ENCODE results near the gene SLC45A2.

Gene SLC45A2

GRCh38 chr5:34007201-34007620 is 22.7 kb upstream of the SLC45A2 start:
- DNase-seq: peak; percentile 10

DNA sequence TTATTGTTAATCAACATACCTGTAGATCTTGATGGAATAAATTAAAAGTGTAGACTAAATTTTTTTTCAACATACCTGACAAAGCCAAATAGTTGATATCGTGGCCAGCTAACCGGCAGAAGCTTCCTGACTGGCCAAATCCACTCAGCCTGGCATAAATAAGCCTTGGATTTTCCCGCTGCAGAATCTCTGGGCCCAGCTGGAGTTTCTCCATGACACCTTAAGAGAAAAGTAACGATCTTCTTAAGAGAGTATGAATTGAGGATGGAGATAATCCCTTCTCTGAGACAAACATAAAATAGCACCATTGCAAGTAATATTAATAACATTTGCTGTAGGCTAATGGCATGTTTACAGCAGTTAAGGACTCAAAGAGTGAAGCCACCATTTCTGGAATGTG is 21.2 kb upstream of the SLC45A2 start:
- no peak for DNase-seq

DNA sequence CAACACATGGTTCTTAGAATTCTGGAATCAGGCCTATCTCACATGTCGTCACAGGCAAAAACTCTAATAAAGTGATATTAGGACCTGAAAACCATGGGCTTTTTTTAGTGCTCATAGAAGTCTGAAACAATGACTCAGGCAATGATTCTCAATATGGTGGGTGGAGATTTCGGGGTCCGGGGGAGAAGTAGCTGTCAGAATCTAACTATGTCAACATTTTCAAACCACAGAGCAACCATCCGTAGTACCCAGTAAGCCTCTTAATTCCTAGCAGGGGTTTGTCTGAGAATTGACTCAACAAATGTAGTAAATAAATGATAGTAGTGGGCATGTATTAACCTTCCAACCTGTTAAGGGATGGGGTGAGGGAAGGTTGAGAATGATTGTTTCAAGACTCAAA is 20.7 kb upstream of the SLC45A2 start:
- DNase-seq: no peak

- no peak for DNase-seq
These were observed 19.4 kb upstream of the SLC45A2 start for GRCh38 chr5:34003941-34004340.

DNA sequence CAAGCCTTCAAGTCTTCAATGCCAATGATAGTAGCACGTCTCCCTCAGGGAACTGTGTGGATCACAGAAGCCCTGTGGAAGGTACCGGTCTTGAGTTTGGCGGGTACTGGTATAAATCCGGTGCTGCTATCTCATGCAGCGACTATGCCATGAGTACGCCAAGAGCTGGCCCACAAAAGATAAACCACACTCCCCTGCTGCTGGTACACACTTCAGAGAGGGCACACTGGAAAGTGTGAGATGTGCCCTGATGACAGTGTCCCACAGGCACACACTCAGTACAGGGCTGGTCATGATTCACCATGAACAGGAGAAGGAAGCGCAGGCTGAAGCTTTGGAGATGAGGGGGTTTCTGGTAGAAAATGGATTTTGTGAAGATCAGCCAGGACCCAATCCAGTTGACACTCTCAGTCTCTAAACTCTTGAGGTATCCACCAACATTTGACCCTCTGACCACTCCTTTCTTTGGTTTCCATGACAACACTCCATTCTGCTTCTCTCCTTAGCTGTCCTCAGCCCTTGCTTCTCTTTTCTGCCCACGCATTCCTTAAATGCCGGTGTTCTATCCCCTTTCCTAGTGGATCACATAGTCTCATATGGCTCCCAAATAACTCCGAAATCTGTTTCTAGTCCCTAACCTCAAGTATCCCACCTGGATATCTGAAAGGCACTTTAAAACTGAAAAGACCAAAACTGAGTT is 18.3 kb upstream of the SLC45A2 start:
- DNase-seq: no peak

GRCh38 chr5:34001241-34001841 is 16.8 kb upstream of the SLC45A2 start:
- DNase-seq: no peak

GRCh38 chr5:33999978-34000377 is 15.5 kb upstream of the SLC45A2 start:
- no peak for DNase-seq

DNA sequence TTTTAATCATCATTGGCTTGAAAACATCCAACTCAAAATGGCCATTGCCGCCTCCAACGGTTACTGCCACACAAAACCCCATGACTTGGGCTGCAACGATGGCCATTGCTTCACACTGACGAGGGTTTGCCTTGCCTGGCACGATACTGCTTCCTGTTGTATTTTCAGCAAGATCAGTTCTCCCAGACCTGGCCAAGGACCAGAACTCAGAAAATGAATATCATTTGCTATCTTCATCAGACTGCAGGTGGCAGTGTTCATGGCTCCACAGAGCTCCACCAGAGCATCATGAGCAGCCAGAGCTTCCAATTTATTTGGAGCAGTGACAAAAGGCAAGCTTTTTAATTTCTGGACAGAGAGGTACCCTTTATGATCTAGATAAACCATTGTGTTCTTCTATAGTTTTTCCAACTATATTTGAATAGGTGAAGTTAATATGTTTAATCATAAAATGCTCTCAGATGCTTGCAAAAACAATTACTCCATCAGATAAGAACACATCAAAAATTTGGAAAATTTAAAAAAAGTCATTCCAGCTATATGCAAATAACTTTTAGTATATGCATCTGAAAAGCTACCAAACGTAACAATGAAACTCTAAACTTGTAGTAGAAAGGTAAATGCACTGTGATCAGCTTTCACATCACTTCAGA is 13.0 kb upstream of the SLC45A2 start:
- peak; percentile 49 for DNase-seq

GRCh38 chr5:33995865-33996264 is 11.4 kb upstream of the SLC45A2 start:
- DNase-seq: no peak

DNA sequence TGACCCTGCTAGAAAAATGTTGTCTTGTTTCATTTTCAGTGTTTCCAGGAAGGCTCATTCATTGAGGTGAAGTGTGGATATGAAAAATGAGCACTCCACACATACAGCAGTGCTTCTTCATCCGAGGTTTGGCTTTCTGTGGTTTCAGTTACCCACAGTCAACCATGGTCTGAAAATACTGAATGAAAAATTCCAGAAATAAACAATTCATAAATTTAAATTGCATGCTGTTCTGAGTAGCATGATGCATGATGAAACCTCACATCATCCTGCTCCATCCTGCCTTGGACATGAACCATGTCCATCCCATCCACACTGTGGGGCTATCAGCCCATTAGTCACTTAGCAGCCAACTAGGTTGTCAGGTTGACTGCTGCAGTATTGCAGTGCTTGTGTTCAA is 10.4 kb upstream of the SLC45A2 start:
- no peak for DNase-seq

- DNase-seq: no peak
These were observed 8.4 kb upstream of the SLC45A2 start for GRCh38 chr5:33992864-33993263.

DNA sequence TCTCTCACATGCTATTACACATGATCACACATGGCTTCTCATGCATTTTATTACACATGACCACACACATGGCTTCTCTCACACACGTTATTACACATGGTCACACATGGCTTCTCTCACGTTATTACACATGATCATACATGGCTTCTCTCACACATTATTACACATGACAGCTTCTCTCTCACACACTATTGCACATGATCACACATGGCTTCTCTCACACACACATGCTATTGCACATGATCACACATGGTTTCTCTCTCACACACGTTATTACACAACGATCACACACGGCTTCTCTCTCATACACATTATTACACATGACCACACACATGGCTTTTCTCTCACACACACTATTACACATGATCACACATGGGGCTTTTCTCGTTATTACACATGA is 954 bp upstream of the SLC45A2 start:
- DNase-seq: no peak

DNA sequence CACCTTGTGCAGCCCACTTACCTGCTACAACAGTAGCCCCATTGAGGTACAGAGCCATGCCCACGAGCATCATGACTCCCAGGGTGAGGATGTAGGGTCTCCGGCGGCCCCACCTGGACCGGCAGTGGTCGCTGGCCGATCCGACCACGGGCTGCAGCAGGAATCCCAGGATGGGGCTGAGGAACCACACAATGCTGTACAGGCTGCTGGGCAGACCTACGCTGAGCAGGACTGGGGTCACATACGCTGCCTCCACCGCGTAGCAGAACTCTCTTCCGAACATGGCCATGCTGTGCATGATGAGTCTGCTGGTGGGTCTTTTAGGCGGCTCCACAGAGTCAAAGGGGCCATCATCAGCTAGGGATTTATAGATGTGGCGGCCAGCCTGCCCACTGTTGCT is 315 bp downstream of the SLC45A2 start:
- DNase-seq: no peak

DNA sequence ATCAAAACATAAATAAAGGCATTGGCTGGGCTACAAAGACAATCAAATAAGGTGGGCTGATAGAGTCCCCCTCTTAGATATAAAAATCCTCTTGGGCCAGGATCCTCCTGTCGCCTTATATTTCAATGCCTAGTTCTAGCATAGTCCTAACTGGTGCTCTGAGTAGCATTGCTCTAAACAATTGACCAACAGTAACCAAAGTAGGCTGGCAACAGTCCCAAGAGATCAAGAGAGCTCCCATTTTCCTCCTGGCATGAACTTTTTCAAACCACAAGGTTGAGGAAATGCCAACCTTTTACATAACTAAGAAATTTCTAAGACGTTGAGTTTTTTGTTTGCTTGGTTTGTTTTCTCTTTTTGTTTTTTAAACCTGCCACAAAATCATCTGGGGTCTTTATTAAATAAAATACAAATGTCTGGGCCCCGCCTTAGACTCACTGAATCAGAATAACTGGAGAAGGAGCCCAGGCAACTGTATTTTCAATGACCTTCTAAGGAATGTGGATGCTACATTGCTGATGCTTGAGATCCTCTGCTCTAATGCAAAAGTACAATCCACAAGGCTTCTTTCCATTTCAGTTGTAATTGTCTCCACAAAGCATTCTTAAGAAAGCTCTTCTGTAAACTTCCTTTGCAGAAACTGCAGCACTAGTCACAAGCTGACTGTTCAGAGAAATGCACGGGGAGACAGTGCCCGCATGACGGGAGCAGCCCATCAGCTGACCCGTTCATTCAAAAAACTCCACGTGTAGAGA is 2.9 kb downstream of the SLC45A2 start:
- no peak for DNase-seq

DNA sequence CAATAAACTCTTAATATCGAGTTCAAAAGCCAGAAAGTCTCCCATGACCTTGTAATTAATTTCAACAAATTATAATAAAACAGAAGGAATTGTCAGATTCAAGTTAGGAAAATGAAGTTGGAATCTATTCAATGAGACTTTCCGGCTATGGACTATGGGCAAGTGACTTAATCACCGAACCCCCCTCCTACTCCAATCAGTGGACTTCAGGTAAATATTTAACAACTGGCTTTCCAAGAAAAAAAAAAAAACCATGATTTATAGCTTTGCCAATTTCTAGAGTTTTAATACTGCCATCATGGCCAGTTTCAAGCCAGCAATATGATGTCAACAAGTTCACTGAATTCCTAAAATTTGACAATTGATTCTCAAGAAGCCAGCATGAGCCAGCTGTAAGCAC is 4.5 kb downstream of the SLC45A2 start:
- no peak for DNase-seq

DNA sequence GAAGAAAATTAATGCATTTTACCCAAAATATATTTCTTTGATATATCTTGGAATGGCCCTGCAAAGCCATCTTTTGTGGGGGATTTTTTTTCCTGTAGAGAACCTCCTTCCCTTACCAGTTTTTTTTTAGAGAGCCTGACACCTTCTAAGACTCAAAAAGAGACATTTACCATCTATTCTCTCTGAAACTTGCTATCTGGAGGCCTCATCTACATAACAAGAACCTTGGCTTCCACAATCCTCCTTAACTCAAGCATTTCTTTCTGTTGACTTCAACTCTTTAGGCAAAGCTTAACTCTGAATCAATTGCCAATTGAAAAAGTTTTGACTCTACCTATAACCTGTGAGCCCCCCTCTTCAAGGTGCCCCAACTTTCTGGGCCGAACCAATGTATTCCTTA is 6.2 kb downstream of the SLC45A2 start:
- DNase-seq: no peak

- no peak for DNase-seq
These were observed 8.2 kb downstream of the SLC45A2 start for GRCh38 chr5:33976307-33976706.

DNA sequence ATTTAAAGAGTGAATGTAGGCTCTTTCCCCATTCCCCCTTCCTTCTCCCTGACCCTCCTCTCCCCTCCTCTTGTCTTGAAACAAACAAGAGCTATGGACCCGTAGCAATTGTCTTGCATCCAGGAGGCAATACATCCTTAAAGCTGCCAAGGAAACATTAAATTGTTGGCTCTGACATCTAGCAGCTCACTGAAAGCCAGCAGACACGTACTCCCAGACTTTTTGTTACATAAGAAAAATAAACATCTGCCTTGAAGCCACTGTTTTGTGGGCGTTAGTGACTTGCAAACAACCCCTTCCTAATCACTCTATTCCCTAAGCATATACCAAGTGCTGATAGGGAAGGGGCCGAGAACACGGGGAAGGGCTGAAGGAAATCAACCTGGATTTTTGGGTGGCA is 8.6 kb downstream of the SLC45A2 start:
- DNase-seq: no peak

DNA sequence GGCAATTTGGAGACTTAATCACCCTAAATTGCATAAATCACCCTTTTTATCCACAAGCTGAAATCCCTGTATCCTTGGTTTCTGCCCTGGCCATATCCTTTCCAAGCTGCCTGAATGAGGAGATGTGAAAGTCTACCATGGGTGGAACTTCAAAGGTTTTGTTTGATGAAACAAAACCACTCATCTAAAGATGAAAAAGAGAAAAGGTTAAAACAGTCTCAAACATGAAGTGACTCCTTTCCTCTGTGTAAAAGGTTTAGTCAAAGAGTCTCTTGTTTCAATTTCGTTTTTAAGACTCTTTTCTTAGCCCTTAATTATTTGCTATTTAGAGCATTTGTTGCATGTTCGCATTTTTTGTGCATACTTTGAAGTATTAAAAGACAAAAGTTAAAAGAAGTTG is 11.2 kb downstream of the SLC45A2 start:
- no peak for DNase-seq

GRCh38 chr5:33969572-33970452 is 14.7 kb downstream of the SLC45A2 start:
- peak; percentile 16 for DNase-seq

DNA sequence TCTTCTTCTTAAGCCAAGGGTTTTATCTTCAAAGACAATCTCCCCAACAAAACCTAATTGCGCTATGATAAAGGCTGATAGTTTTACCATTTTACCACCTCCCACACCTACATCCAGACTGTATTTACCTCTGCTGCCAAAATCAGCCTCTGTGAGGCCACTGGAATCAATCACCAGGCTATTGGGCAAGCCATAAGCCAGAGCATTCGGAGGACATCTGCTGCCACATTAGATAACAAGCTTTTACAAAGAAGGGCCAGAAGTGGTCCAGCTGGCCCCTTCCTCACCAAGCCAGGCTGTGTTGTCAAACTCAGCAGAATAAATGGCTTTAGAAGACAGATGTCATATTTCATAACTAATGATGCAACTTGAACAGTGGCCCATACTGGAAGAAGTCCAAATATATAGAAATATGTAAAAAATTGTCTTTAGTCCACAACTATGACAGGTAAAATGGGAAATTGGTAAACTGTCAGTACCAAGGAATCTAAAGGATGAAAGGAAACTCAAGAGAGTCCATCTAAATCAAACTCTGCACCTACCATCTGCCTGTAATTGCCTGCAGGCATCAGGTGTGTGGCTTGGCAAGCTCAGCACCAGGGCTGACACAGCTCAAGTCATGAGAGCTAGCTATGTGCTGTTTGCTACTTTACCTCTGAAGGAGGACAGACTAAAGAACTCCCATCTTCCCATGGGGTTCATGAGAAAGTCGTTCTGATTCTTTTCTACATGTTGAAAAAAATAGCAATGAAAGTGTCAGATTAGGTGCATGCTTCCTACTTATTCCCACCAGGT is 16.1 kb downstream of the SLC45A2 start:
- no peak for DNase-seq

GRCh38 chr5:33966805-33967204 is 17.7 kb downstream of the SLC45A2 start:
- DNase-seq: no peak
